ENCODE results near the gene SYK.

Gene SYK

DNA sequence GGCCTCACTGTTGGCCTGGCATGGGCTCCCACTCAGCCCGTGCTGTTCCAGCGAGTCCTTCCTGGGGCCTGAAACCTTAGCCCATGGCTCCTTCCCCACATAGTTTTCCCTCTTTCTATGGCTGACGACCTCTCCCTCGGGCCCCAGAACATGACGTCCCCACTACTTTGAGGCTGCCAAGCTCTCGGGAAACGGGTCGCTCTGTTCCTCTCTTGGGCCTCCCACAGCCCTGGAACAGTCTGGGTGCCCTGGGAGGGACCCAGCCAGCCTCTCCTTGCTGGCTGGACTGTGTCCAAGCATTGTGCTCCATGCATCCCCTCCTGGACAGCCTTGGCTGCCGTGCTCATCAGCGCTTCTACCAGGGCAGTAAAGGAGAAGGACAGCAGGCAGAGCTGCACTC is 118.3 kb downstream of the SYK start:
- Histone ChIP-seq H3K4me2 (ENCODE audit: insufficient read depth, low read length) (no peak overlapping the region), H3K27me3 (ENCODE audit: insufficient read depth, low read length, poor library complexity) (no peaks in the 10 kb centered on the region), H3K9ac (ENCODE audit: low read depth, low read length) (no peak overlapping the region), H3K79me2 (ENCODE audit: insufficient read depth, low read length) (no peaks in the 10 kb centered on the region), H3K4me3 (ENCODE audit: low read depth in 1 of 2, low read length in 2 of 2) (no peak overlapping the region), H4K20me1 (ENCODE audit: insufficient read depth, low read length) (no peaks in the 10 kb centered on the region), H3K27ac (ENCODE audit: low read length) (no peak overlapping the region), H3K36me3 (ENCODE audit: insufficient read depth, low read length) (no peaks in the 10 kb centered on the region), H3K9me3 (ENCODE audit: insufficient read depth, low read length, severe bottlenecking) (no peaks in the 10 kb centered on the region), H2AFZ (ENCODE audit: low read depth, low read length) (no peak overlapping the region), H3K4me1 (ENCODE audit: insufficient read depth, low read length) (no peaks in the 10 kb centered on the region)
- no peak for ATAC-seq (ENCODE audit: insufficient read depth, low read depth)
- no peak for DNase-seq
- no peak for TF ChIP-seq EZH2 (IDR thresholded peaks at IDR 0.05; ENCODE audit: borderline replicate concordance, low read depth, low read length, severe bottlenecking)
- TF ChIP-seq, protein P1, sequence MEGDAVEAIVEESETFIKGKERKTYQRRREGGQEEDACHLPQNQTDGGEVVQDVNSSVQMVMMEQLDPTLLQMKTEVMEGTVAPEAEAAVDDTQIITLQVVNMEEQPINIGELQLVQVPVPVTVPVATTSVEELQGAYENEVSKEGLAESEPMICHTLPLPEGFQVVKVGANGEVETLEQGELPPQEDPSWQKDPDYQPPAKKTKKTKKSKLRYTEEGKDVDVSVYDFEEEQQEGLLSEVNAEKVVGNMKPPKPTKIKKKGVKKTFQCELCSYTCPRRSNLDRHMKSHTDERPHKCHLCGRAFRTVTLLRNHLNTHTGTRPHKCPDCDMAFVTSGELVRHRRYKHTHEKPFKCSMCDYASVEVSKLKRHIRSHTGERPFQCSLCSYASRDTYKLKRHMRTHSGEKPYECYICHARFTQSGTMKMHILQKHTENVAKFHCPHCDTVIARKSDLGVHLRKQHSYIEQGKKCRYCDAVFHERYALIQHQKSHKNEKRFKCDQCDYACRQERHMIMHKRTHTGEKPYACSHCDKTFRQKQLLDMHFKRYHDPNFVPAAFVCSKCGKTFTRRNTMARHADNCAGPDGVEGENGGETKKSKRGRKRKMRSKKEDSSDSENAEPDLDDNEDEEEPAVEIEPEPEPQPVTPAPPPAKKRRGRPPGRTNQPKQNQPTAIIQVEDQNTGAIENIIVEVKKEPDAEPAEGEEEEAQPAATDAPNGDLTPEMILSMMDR (IDR thresholded peaks at IDR 0.05; ENCODE audit: borderline replicate concordance, extremely low read depth, low read length, poor library complexity, severe bottlenecking): no peak

DNA sequence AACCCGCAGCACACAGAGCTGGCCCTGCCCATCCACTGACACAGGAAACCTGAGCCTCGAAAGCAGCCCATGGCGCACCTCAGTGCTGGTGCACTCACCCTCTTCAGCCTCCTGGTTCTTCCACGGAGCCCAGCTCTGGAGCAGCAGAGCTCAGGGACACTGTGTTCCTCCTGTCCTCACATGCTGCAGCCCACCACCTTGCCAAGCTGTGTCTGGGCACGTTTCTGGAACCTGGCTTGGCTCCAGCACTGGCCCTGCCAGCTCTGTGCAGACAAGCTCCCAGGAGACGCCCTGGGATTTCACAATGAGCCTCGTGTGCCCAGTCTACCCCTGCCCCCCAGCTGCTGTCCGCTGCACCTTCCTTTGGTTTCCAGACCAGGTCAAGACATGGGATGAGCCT is 119.5 kb downstream of the SYK start:
- DNase-seq (no peak), ATAC-seq (ENCODE audit: insufficient read depth, low read depth) (no peak)
- no peaks in the 10 kb centered on the region for H3K79me2 ChIP-seq (ENCODE audit: insufficient read depth, low read length)
- H2AFZ ChIP-seq (ENCODE audit: low read depth, low read length): no peak overlapping the region
- H3K9ac ChIP-seq (ENCODE audit: low read depth, low read length): no peak overlapping the region
- TF ChIP-seq EZH2 (IDR thresholded peaks at IDR 0.05; ENCODE audit: borderline replicate concordance, low read depth, low read length, severe bottlenecking): no peak
- TF ChIP-seq, protein P1 (IDR thresholded peaks at IDR 0.05; ENCODE audit: borderline replicate concordance, extremely low read depth, low read length, poor library complexity, severe bottlenecking): no peak
- no peak overlapping the region for H3K4me2 ChIP-seq (ENCODE audit: insufficient read depth, low read length)
- no peak overlapping the region for H3K4me3 ChIP-seq (ENCODE audit: low read depth in 1 of 2, low read length in 2 of 2)
- no peaks in the 10 kb centered on the region for H3K36me3 ChIP-seq (ENCODE audit: insufficient read depth, low read length)
- H3K27me3 ChIP-seq (ENCODE audit: insufficient read depth, low read length, poor library complexity): no peaks in the 10 kb centered on the region
- H3K9me3 ChIP-seq (ENCODE audit: insufficient read depth, low read length, severe bottlenecking): no peaks in the 10 kb centered on the region
- H3K4me1 ChIP-seq (ENCODE audit: insufficient read depth, low read length): no peaks in the 10 kb centered on the region
- H4K20me1 ChIP-seq (ENCODE audit: insufficient read depth, low read length): no peaks in the 10 kb centered on the region
- H3K27ac ChIP-seq (ENCODE audit: low read length): no peak overlapping the region

DNA sequence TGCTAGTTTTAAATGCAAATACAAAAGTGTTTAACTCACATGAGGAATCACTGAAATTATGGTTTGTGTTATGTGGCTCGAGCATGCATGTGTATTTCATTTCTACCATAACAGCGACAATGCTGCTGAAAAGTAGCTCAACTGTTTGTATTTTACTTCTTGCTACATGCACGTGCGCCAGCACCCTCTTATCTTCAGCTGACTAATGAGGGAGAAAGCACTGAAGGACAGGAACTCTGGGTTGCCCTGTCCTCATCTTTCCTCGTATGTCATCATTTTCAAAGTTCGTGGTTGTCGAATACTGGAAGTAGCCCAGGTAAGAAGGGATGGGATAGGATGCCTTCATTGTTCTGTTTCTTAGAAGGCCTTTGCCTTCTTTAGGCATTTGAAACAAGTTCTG is 120.3 kb downstream of the SYK start:
- ATAC-seq (ENCODE audit: insufficient read depth, low read depth): no peak
- no peak overlapping the region for H3K9ac ChIP-seq (ENCODE audit: low read depth, low read length)
- H3K27me3 ChIP-seq (ENCODE audit: insufficient read depth, low read length, poor library complexity): no peaks in the 10 kb centered on the region
- H3K27ac ChIP-seq (ENCODE audit: low read length): no peak overlapping the region
- H3K4me3 ChIP-seq (ENCODE audit: low read depth in 1 of 2, low read length in 2 of 2): no peak overlapping the region
- no peaks in the 10 kb centered on the region for H3K9me3 ChIP-seq (ENCODE audit: insufficient read depth, low read length, severe bottlenecking)
- no peak for TF ChIP-seq EZH2 (IDR thresholded peaks at IDR 0.05; ENCODE audit: borderline replicate concordance, low read depth, low read length, severe bottlenecking)
- TF ChIP-seq, protein P1 (IDR thresholded peaks at IDR 0.05; ENCODE audit: borderline replicate concordance, extremely low read depth, low read length, poor library complexity, severe bottlenecking): no peak
- no peak overlapping the region for H3K4me2 ChIP-seq (ENCODE audit: insufficient read depth, low read length)
- H4K20me1 ChIP-seq (ENCODE audit: insufficient read depth, low read length): no peaks in the 10 kb centered on the region
- H2AFZ ChIP-seq (ENCODE audit: low read depth, low read length): no peak overlapping the region
- DNase-seq: no peak
- H3K4me1 ChIP-seq (ENCODE audit: insufficient read depth, low read length): no peaks in the 10 kb centered on the region
- H3K79me2 ChIP-seq (ENCODE audit: insufficient read depth, low read length): no peaks in the 10 kb centered on the region
- no peaks in the 10 kb centered on the region for H3K36me3 ChIP-seq (ENCODE audit: insufficient read depth, low read length)

Data from DND-41 (cell line).